B cell (primary cell): ENCODE results near the gene CERCAM.

Experiments used
- CTCF ChIP-seq: fragments of 200-600 bp; IDR thresholded peaks from one replicate; pipeline ENCODE4 v1.8.0; 2022; ENCODE audit warnings: antibody characterized with exemption, mild to moderate bottlenecking
- EZH2 ChIP-seq: IDR thresholded peaks from 2 replicates; pipeline ENCODE4 v1.6.1; 2012; ENCODE audit warnings: borderline replicate concordance, low read depth, mild to moderate bottlenecking, moderate library complexity, low read length; ENCODE audit not compliant: insufficient read depth, poor library complexity, severe bottlenecking

GRCh38 chr9:128408963-128409431 lies 11.7 kb upstream of the CERCAM start:
- no peak for TF ChIP-seq CTCF
- no peak for TF ChIP-seq EZH2
